ENCODE measurements around the gene MEIS2. TPM values are rescaled to one million over a fixed set of nuclear protein-coding genes. Genes with fewer than 3 reads are reported as not detected.

The MEIS2 gene
- total and polyA plus RNA-seq, 8 donors, result 9.1 to 30.5 (median 14.8) TPM

- Histone ChIP-seq H3K36me3 (no peaks in the 10 kb centered on the region), H3K27ac (no peak overlapping the region), H3K9me3 (no peaks in the 10 kb centered on the region), H3K4me3 (no peak overlapping the region), H3K4me1 (peaks cover 0 to 8% (median 5%) of the 10 kb centered on the region in 3 donors), H3K27me3 (no peaks in the 10 kb centered on the region)
- DNase-seq, result no peak
- ATAC-seq, result no peak
- FAIRE-seq, result no peak
- intact Hi-C loops (cut with DNase I), result no loop called here
- TF ChIP-seq CTCF (IDR thresholded peaks at IDR 0.05), result no peak
- 93% methylated on average over 4 of the region's 4 CpGs for WGBS, 2 donors
Observed at GRCh38 chr15:36938131-36938530, 162.2 kb downstream of the MEIS2 start.

GRCh38 chr15:36936613-36937012, 163.7 kb downstream of the MEIS2 start:
- Histone ChIP-seq H3K4me1 (peaks cover 0 to 4% (median 0%) of the 10 kb centered on the region in 3 donors), H3K4me3 (no peak overlapping the region), H3K36me3 (no peaks in the 10 kb centered on the region), H3K27me3 (no peaks in the 10 kb centered on the region), H3K9me3 (no peaks in the 10 kb centered on the region), H3K27ac (no peak overlapping the region)
- intact Hi-C loops (cut with DNase I), result no loop called here
- ATAC-seq (no peak), FAIRE-seq (no peak), DNase-seq (no peak)
- TF ChIP-seq CTCF (IDR thresholded peaks at IDR 0.05), result no peak

GRCh38 chr15:36933255-36933990, 166.9 kb downstream of the MEIS2 start:
- no peak for FAIRE-seq
- intact Hi-C loops (cut with DNase I), result no loop called here
- H3K27ac ChIP-seq, result no peak overlapping the region
- no peaks in the 10 kb centered on the region for H3K27me3 ChIP-seq
- 94% methylated on average over 5 of the region's 5 CpGs for WGBS, 2 donors
- no peak for ATAC-seq
- no peak overlapping the region for H3K4me3 ChIP-seq
- no peaks in the 10 kb centered on the region for H3K9me3 ChIP-seq
- no peaks in the 10 kb centered on the region for H3K4me1 ChIP-seq
- TF ChIP-seq CTCF (IDR thresholded peaks at IDR 0.05), result no peak
- DNase-seq, result no peak
- no peaks in the 10 kb centered on the region for H3K36me3 ChIP-seq

- 90 to 95% methylated on average over 5 of the region's 5 CpGs for WGBS, 2 donors
- no peak for FAIRE-seq
- Histone ChIP-seq H3K27ac (no peak overlapping the region), H3K4me3 (no peak overlapping the region), H3K9me3 (no peaks in the 10 kb centered on the region), H3K36me3 (no peaks in the 10 kb centered on the region), H3K4me1 (no peaks in the 10 kb centered on the region), H3K27me3 (no peaks in the 10 kb centered on the region)
- no peak for ATAC-seq
- DNase-seq, result no peak
- TF ChIP-seq CTCF (IDR thresholded peaks at IDR 0.05), result no peak
- intact Hi-C loops (cut with DNase I), result no loop called here
Observed at GRCh38 chr15:36932070-36932469, 168.3 kb downstream of the MEIS2 start.

- 77 to 85% methylated on average over 3 of the region's 3 CpGs for WGBS, 2 donors
- DNase-seq, result no peak
- Histone ChIP-seq H3K9me3 (no peaks in the 10 kb centered on the region), H3K4me1 (no peaks in the 10 kb centered on the region), H3K4me3 (no peak overlapping the region), H3K27me3 (no peaks in the 10 kb centered on the region), H3K36me3 (no peaks in the 10 kb centered on the region), H3K27ac (no peak overlapping the region)
- FAIRE-seq, result no peak
- no peak for ATAC-seq
- intact Hi-C loops (cut with DNase I), result no loop called here
- no peak for TF ChIP-seq CTCF (IDR thresholded peaks at IDR 0.05)
Observed at GRCh38 chr15:36931434-36931833, 168.9 kb downstream of the MEIS2 start.

All from pancreas (tissue), 10 donors.